ENCODE data around the gene COL1A1.

The COL1A1 gene

DNA sequence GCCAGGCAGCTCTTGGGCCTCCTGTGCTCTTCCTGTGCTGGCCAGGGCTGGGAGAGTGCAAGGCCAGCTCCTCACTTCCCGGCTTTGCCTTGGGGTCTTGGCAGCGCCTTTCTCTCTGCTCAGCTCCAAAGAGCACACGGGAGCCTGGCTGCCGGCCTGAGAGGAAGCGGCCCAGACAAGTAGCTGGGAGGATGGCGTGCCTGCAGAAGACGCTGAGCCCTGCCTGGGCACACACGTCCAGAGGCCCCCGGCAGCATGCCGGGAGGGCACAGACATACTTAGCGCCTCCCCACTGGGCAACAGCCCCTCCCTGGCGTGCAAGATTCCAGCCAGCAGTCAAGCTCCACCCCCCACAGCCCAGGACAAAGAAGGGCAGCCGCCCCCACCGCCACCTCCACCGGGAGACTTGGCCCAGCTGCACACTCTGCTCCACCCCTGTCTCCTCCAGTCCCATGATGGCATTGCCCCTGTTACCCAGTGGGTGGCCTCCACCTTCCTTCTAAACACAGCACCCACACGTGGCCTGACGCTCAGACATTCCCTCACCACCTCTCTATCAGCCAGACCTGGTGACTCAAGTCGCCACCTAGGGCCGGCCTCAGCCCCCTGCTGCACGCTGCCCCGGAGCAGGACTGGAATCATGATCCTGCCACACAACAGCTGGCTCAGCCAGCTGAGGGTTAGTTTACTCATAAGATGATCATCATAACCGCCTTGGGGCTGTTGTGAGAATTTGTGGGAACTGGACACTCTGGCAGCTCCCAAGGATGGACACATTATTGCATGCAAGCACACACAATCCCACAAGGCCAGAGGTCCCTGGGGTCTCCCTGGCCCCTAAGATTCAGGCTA lies 23.2 kb downstream of the COL1A1 start:
- peak; percentile 94 for DNase-seq (ENCODE audit: low spot score)
- H3K27ac ChIP-seq = peak overlapping the region; percentile 99
- POLR2A ChIA-PET (ENCODE audit: low non-redundant PET) = interaction anchor here (1.2 kb wide), 1 partner anchor 18 kb away, joined by 3 read pairs; no protein-coding TSS in a partner anchor
- CTCF ChIA-PET = interaction anchor here (0.6 to 2.8 kb wide), 14 partner anchors 9 to 372 kb away, joined by 3 to 13 read pairs (median 6); partner anchors contain the start of genes ITGA3 and SGCA
- TF ChIP-seq, protein P1, sequence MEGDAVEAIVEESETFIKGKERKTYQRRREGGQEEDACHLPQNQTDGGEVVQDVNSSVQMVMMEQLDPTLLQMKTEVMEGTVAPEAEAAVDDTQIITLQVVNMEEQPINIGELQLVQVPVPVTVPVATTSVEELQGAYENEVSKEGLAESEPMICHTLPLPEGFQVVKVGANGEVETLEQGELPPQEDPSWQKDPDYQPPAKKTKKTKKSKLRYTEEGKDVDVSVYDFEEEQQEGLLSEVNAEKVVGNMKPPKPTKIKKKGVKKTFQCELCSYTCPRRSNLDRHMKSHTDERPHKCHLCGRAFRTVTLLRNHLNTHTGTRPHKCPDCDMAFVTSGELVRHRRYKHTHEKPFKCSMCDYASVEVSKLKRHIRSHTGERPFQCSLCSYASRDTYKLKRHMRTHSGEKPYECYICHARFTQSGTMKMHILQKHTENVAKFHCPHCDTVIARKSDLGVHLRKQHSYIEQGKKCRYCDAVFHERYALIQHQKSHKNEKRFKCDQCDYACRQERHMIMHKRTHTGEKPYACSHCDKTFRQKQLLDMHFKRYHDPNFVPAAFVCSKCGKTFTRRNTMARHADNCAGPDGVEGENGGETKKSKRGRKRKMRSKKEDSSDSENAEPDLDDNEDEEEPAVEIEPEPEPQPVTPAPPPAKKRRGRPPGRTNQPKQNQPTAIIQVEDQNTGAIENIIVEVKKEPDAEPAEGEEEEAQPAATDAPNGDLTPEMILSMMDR (conservative IDR thresholded peaks at IDR 0.05; ENCODE audit: low read depth) = peak; percentile 87

DNA sequence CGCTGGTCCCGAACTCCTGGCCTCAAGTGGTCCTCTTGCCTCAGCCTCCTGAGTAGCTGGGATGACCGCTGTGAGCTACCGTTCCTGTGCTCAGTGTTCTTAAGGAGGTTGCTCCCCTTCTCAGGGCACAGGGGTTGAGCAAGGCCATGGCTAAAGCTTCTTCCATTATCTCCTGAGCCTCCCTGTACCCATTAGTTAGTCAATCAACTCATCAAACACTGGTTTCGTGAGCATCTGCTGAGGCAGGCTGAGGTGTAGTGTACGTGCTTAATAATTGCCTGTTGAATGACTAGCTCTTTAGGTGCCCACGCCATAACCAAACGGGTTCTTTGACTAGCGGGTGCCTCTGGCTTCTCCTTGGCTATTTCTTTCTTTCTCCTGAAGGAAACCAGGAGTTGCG lies 24.0 kb downstream of the COL1A1 start:
- H3K27ac ChIP-seq = peak overlapping the region; percentile 99
- no peak for DNase-seq (ENCODE audit: low spot score)

DNA sequence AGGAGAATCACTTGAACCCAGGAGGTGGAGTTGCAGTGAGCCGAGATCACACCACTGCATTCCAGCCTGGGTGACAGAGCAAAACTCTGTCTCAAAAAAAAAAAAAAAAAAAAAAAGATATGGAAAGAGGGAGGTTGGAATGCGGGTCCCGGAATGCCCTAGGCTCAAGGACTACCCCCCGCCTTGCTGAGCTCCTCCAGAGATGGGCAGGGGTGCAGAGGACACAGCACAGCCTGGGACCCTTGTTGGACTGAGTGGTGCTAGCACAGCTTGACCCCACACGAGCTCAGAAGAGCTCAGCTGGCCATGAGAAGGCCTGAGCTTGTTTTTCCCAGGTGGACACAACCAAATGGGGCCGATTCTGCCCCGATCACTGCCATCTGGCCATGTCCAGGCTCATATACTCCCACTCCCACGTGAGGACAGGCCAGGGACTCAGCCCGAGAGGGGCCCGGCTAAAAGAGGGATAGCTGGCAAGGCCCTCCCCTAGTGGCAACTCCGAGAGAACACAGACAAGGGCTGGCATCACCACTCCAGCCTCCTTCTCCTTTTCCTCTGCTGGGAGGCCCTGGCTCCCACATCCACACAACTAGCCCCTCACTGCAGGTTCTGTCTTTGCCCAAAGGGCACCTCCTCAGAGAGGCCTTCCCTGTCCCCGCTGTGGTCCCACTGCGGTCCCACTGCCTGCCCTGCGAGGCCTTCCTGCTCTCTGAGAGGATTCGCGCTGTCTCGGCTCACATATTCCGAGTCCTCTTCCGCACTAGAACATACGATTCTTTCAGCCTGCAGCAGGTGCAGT lies 24.7 kb downstream of the COL1A1 start:
- TF ChIP-seq, protein P1 (conservative IDR thresholded peaks at IDR 0.05; ENCODE audit: low read depth) = no peak
- H3K27ac ChIP-seq = peak overlapping the region; percentile 99
- ChIA-PET CTCF (interaction anchor here (0.6 to 2.8 kb wide), 4 partner anchors 11 to 36 kb away, joined by 3 to 8 read pairs (median 6); partner anchors contain the start of gene SGCA), POLR2A (ENCODE audit: low non-redundant PET) (no interaction called here)
- DNase-seq (ENCODE audit: low spot score) = no peak

More for the DNA sequence above, 24.0 kb downstream of the COL1A1 start:
- POLR2A ChIA-PET (ENCODE audit: low non-redundant PET) = no interaction called here
- TF ChIP-seq, protein P1 (conservative IDR thresholded peaks at IDR 0.05; ENCODE audit: low read depth) = no peak
- CTCF ChIA-PET = interaction anchor here (0.6 to 2.8 kb wide), 9 partner anchors 8 to 40 kb away, joined by 3 to 13 read pairs (median 6); partner anchors contain the start of gene SGCA

DNA sequence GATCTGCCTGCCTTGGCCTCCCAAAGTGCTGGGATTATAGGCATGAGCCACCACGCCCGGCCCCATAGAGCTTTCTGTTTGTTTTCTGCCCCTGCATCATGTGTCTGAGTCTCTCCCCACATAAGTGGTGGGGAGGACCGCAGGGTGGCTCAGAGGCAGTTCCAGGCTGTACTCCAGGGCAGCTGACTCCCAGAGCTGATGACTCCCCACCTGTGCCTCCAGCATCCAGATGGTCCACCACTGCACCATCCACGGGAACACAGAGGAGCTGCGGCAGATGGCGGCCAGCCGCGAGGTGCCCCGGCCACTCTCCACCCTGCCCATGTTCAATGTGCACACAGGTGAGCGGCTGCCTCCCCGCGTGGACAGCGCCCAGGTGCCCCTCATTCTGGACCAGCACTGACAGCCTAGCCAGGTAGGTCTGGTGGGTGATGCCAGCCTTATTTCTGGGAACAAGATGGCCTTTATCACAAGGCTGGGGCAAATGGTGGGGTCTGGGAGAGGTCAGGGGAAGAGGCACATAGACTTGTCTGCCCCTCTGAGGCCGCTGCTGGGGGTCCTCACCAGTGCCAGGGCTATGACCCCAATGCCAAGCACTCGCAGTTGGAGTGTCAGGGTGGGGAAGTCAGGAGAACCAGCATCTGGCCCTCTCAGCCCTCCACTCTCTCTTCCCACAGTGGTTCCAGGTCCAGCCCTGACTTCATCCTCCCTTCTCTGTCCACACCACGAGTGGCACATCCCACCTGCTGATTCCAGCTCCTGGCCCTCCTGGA lies 26.2 kb downstream of the COL1A1 start:
- no peak for DNase-seq (ENCODE audit: low spot score)
- H3K27ac ChIP-seq = peak overlapping the region; percentile 99
- ChIA-PET CTCF (interaction anchor here (1.5 kb wide), 1 partner anchor 14 kb away, joined by 3 read pairs; no protein-coding TSS in a partner anchor), POLR2A (ENCODE audit: low non-redundant PET) (no interaction called here)
- TF ChIP-seq, protein P1 (conservative IDR thresholded peaks at IDR 0.05; ENCODE audit: low read depth) = no peak

DNA sequence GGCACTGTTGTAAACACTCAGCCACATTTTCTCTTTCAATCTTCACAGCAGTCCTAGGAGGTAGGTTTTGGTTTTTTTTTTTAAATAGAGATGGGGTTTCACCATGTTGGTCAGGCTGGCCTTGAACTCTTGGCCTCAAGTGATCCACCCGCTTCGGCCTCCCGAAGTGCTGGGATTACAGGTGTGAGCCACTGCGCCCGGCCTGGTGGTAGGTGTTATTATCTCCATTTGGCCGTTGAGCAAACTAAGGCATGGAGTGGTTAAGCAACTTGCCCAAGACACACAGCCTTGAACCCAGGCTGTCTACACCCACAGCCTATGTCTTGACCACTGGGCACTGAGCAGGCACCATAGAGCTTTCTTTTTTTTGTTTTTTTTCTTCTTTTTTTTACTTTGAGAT lies 27.0 kb downstream of the COL1A1 start:
- CTCF ChIA-PET = interaction anchor here (1.5 kb wide), 1 partner anchor 13 kb away, joined by 3 read pairs; no protein-coding TSS in a partner anchor
- TF ChIP-seq, protein P1 (conservative IDR thresholded peaks at IDR 0.05; ENCODE audit: low read depth) = no peak
- H3K27ac ChIP-seq = peak overlapping the region; percentile 99
- POLR2A ChIA-PET (ENCODE audit: low non-redundant PET) = no interaction called here
- no peak for DNase-seq (ENCODE audit: low spot score)

All from RWPE1 (cell line).